BLaER1 treated with 17β-estradiol and CSF1 and Interleukin-3, amounts not matched to agents 10 nM and 100 nM (cell line): ENCODE measurements around the gene BCKDHB.
"Not testable (repeated sequence)": the region's sequence is repeated elsewhere in the genome, so short reads cannot be mapped to it uniquely, and the experiment has no call there.

ENCODE experiments used
- H3K27ac ChIP-seq, 11 experiments: shearing (Covaris generic); formaldehyde crosslinking; 2 replicates each; pipeline ENCODE4 v1.8.1; 2022
- H3K27me3 ChIP-seq, 11 experiments: shearing (Covaris generic); formaldehyde crosslinking; 2 replicates each; pipeline ENCODE4 v1.8.1; 2022
- H3K36me3 ChIP-seq, 11 experiments: shearing (Covaris generic); formaldehyde crosslinking; 2 replicates each; pipeline ENCODE4 v1.8.1; 2022
- H3K4me1 ChIP-seq, 10 experiments: shearing (Covaris generic); formaldehyde crosslinking; 2 replicates each; pipeline ENCODE4 v1.8.1; 2022
- H3K4me2 ChIP-seq, 11 experiments: shearing (Covaris generic); formaldehyde crosslinking; 2 replicates each; pipeline ENCODE4 v1.8.1; 2022
- H3K4me3 ChIP-seq, 10 experiments: shearing (Covaris generic); formaldehyde crosslinking; 2 replicates each; pipeline ENCODE4 v1.8.1; 2022
- H3K9ac ChIP-seq, 11 experiments: shearing (Covaris generic); formaldehyde crosslinking; 2 replicates each; pipeline ENCODE4 v1.8.1; 2022
- H3K9me3 ChIP-seq, 11 experiments: shearing (Covaris generic); formaldehyde crosslinking; replicated peaks in 1 of 11; 2 replicates each; pipeline ENCODE4 v1.8.1; 2022
- H4K20me1 ChIP-seq, 11 experiments: shearing (Covaris generic); formaldehyde crosslinking; 2 replicates each; pipeline ENCODE4 v1.8.1; 2022
- Cebpa-rat ChIP-seq, 11 experiments: shearing (Covaris generic); IDR thresholded peaks; 2 replicates each; pipeline ENCODE4 v1.8.1; 2022

The BCKDHB gene

DNA sequence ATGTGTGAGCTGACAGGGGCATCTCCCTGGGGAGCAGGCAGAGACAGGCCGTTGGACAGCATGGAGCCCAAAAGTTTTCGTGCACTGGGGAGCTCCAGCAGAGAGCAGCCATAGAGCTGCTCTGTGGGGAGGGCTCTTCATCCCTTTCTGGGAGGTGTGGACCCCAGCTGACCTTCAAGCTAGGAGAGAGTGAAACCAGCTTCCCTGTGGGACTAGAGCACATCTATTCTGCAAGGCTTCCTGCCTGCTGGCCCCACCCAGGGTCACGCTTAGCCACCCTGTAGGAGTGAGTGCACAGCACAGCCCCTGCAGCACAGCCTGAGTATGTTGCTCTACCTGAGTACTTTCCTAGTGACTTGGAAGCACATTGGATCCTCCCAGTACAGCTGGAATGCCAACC is 183.3 kb downstream of the BCKDHB start:
- Histone ChIP-seq H3K4me3 (no peak overlapping the region), H3K9ac (no peak overlapping the region), H3K4me2 (no peak overlapping the region), H3K36me3 (no peaks in the 10 kb centered on the region), H4K20me1 (no peaks in the 10 kb centered on the region), H3K9me3 (peaks cover 13 to 27% (median 20%) of the 10 kb centered on the region in 11 experiments), H3K27me3 (no peaks in the 10 kb centered on the region), H3K27ac (no peak overlapping the region), H3K4me1 (no peaks in the 10 kb centered on the region)
- no peak for TF ChIP-seq Cebpa-rat (IDR thresholded peaks at IDR 0.05)

DNA sequence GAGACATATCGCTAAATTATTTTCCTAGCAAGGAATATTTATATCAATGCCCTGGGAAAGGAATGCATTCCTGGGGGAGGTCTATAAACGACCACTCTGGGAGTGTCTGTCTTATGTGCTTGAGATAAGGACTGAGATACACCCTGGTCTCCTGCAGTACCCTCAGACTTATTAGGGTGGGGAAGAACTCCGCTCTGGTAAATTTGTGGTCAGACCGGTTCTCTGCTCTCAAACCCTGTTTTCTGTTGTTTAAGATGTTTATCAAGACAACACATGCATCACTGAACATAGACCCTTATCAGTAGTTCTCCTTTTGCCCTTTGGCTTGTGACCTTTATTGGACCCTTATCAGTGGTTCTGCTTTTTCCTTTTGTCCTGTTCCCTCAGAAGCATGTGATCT is 188.1 kb downstream of the BCKDHB start:
- peaks cover 16 to 38% (median 28%) of the 10 kb centered on the region in 11 experiments for H3K9me3 ChIP-seq
- H3K4me2 ChIP-seq = not testable (repeated sequence)

DNA sequence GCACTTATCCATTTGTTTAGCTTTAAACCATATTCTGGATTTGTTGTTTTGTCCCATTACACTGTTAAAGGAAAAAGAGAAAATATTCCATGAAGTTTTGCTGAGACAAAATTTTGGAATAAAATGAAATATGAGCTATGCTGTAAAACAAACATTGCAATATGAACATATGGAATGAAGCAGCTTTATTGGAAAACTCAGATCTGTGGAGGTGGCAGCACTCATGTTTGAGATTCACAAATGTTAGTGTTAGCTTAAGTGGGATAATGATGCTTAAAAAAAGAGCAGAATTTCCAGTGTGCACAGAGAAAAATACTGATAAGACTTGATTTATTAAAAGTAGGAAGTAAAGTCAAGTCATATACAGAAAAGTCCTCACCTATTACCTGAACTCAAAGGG is 196.2 kb downstream of the BCKDHB start:
- no peak overlapping the region for H3K4me2 ChIP-seq
- TF ChIP-seq Cebpa-rat (IDR thresholded peaks at IDR 0.05) = no peak
- no peaks in the 10 kb centered on the region for H3K27me3 ChIP-seq
- H3K9ac ChIP-seq = no peak overlapping the region
- H4K20me1 ChIP-seq = no peaks in the 10 kb centered on the region
- H3K9me3 ChIP-seq = no peaks in the 10 kb centered on the region
- H3K4me1 ChIP-seq = no peaks in the 10 kb centered on the region
- H3K36me3 ChIP-seq = no peaks in the 10 kb centered on the region
- H3K27ac ChIP-seq = no peak overlapping the region
- no peak overlapping the region for H3K4me3 ChIP-seq

More for the DNA sequence above, 188.1 kb downstream of the BCKDHB start:
- not testable (repeated sequence) for H3K36me3 ChIP-seq, H3K4me3 ChIP-seq, H3K27me3 ChIP-seq, H4K20me1 ChIP-seq, H3K4me1 ChIP-seq, H3K27ac ChIP-seq, H3K9ac ChIP-seq

DNA sequence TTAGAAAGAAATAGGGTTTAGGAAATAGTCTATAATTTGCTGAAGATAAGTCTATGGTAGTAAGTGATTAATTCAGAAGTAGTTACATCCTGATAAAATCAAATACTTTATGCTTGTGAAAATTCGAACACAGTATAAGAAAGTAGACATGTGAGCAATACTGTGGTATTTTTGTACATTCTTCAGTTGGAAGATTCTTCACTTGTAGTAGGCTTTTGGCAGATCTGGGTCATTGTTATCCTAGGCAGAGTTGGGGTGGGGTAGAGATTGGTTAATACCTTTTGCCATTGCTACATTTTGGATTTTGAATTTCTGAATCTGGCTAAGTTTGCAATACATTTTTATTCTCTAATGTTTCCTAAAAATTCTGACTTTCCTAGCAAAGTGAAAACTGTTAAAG is 197.5 kb downstream of the BCKDHB start:
- Histone ChIP-seq H3K4me2 (no peak overlapping the region), H3K9me3 (no peaks in the 10 kb centered on the region), H3K9ac (no peak overlapping the region), H4K20me1 (no peaks in the 10 kb centered on the region), H3K4me1 (no peaks in the 10 kb centered on the region), H3K27ac (no peak overlapping the region), H3K36me3 (no peaks in the 10 kb centered on the region), H3K4me3 (no peak overlapping the region), H3K27me3 (no peaks in the 10 kb centered on the region)
- TF ChIP-seq Cebpa-rat (IDR thresholded peaks at IDR 0.05) = no peak

DNA sequence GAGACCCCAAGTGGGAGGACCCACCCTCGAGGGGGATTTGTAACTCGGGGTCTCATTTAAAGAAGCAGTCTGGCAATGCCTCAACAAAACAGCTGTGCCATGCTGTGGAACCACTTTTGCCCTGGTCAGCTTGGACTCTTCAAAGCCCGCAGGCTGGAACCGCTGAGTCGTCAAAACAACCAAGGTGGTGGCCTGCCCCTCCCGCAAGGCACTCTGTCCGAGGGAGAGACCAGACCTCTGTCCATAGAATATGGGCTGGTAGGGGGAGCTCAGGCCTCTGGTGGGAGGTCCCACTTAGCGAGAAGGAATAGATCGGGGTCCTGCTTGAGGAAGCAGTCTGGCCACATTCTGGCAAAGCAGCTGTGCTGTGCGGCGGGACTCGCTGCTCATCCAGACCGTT is 208.1 kb downstream of the BCKDHB start:
- Histone ChIP-seq H3K27ac (no peak overlapping the region), H4K20me1 (no peaks in the 10 kb centered on the region), H3K9me3 (no peaks in the 10 kb centered on the region), H3K4me1 (no peaks in the 10 kb centered on the region), H3K4me3 (no peak overlapping the region), H3K9ac (no peak overlapping the region), H3K27me3 (no peaks in the 10 kb centered on the region), H3K4me2 (no peak overlapping the region), H3K36me3 (no peaks in the 10 kb centered on the region)
- no peak for TF ChIP-seq Cebpa-rat (IDR thresholded peaks at IDR 0.05)

DNA sequence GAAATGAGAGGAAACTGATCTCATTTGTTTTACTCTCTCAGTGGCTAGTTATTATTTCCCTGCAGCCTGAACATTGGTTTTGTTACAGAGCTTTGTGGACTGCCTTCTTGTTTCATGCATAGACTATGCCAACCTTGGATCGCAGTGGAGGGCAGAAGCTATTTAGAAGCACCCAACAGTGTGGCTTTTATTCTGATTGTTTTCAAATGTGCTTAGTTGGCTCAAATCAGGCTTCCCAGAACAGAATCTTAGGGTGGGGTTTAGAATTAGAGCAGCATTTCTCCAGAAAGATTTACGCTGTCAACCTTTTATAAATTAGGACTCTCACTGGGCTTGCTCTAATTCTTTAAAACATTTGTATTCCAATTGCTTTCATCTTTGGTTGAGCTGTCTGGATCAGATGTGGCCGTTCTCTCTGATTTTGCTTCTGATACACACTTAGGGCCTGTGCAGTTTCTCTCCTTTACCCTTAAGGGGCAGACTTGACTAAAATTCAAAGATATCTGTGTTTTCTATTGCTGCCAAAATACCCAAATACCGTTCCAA is 210.3 kb downstream of the BCKDHB start:
- H3K36me3 ChIP-seq = no peaks in the 10 kb centered on the region
- no peak overlapping the region for H3K27ac ChIP-seq
- no peaks in the 10 kb centered on the region for H3K9me3 ChIP-seq
- no peaks in the 10 kb centered on the region for H3K27me3 ChIP-seq
- no peak overlapping the region for H3K4me3 ChIP-seq
- H3K4me1 ChIP-seq = no peaks in the 10 kb centered on the region
- no peak overlapping the region for H3K4me2 ChIP-seq
- TF ChIP-seq Cebpa-rat (IDR thresholded peaks at IDR 0.05) = no peak
- H4K20me1 ChIP-seq = no peaks in the 10 kb centered on the region
- no peak overlapping the region for H3K9ac ChIP-seq

DNA sequence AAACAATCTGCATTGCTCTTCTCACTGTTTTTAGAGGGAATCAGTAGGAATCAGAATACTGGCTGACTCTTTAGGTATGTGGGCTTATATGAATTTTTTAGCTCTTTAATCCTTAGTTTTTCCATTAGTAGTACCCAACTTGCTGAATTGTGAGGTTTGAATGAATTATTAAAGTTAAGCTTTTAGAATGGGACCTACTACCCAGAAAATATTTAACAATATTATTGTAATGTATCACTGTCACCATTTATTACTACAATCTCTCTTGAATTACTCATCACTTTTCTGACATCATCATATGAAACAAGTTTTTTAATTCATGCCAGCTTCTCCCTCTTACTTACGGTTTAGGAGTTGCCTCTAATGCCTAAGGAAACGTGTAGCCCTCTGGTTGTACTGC is 212.7 kb downstream of the BCKDHB start:
- H3K4me2 ChIP-seq = no peak overlapping the region

DNA sequence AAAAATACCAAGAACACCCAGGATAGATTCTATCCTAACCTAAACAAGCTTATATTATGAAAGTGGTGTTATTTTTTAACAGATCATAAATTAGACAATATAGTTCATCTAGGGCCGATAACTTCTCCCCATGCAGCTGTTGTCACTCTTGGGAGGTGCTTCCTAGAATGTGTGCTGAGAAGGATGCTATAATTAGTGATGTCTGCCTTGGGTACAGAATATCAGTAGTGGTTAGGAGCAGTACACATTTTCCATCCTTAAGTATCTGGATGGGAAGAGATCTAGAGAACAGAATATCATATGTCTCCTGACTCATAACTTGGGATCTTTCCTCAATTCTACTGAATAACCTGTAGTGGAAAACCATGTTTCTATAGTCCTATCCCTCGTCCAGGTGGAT is 214.5 kb downstream of the BCKDHB start:
- H3K9ac ChIP-seq = no peak overlapping the region
- no peak overlapping the region for H3K4me2 ChIP-seq
- no peaks in the 10 kb centered on the region for H3K4me1 ChIP-seq
- H3K27me3 ChIP-seq = no peaks in the 10 kb centered on the region
- no peak overlapping the region for H3K4me3 ChIP-seq
- no peaks in the 10 kb centered on the region for H3K36me3 ChIP-seq
- H4K20me1 ChIP-seq = no peaks in the 10 kb centered on the region
- no peak for TF ChIP-seq Cebpa-rat (IDR thresholded peaks at IDR 0.05)
- H3K27ac ChIP-seq = no peak overlapping the region
- no peaks in the 10 kb centered on the region for H3K9me3 ChIP-seq

More for the DNA sequence above, 212.7 kb downstream of the BCKDHB start:
- H3K27ac ChIP-seq = no peak overlapping the region
- H3K36me3 ChIP-seq = no peaks in the 10 kb centered on the region
- H3K9ac ChIP-seq = no peak overlapping the region
- H3K4me3 ChIP-seq = no peak overlapping the region
- H3K4me1 ChIP-seq = no peaks in the 10 kb centered on the region
- no peak for TF ChIP-seq Cebpa-rat (IDR thresholded peaks at IDR 0.05)
- no peaks in the 10 kb centered on the region for H3K27me3 ChIP-seq
- H3K9me3 ChIP-seq = no peaks in the 10 kb centered on the region
- H4K20me1 ChIP-seq = no peaks in the 10 kb centered on the region

DNA sequence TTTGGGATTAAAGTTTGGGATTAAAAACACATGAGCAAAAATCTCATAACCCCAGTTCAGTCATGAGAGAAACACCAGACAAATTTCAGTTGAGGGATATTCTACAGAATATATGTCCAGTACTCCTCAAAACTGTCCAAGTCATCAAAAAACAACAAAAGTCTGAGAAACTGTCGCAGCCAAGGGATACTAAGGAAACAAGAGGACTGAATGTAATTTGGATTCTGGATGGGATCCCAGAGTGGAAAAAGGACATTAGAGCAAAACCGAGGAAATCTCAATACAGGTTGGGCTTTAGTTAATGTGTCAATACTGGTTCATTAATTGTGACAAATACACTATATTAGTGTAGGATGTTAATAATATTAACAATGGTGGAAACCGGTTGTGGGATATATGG is 219.3 kb downstream of the BCKDHB start:
- H3K27ac ChIP-seq = no peak overlapping the region
- H3K4me1 ChIP-seq = no peaks in the 10 kb centered on the region
- H3K9me3 ChIP-seq = no peaks in the 10 kb centered on the region
- H3K4me3 ChIP-seq = no peak overlapping the region
- TF ChIP-seq Cebpa-rat (IDR thresholded peaks at IDR 0.05) = no peak
- H3K4me2 ChIP-seq = no peak overlapping the region
- no peak overlapping the region for H3K9ac ChIP-seq
- H3K36me3 ChIP-seq = no peaks in the 10 kb centered on the region
- H3K27me3 ChIP-seq = no peaks in the 10 kb centered on the region
- H4K20me1 ChIP-seq = no peaks in the 10 kb centered on the region

DNA sequence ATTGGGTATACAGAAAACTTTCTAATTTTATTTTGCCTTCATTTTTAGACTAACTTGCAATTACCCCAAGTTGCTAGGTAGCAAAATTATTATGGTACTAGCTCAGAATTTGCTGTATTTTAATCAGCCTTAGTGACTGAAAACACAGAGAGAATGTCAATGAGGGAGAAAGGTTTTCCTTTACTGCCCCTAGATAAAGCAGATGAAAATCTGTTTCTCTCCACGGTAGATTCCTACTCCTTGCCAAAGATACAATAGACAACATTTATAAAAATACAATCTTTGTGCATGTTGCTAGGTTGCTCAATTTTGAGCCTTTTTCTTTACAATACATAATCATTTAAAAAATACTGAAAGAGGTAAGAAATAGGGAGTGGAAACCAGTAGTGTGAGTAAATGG is 222.2 kb downstream of the BCKDHB start:
- H3K36me3 ChIP-seq = no peaks in the 10 kb centered on the region
- no peaks in the 10 kb centered on the region for H4K20me1 ChIP-seq
- H3K4me1 ChIP-seq = no peaks in the 10 kb centered on the region
- H3K9ac ChIP-seq = no peak overlapping the region
- H3K27me3 ChIP-seq = no peaks in the 10 kb centered on the region
- H3K4me3 ChIP-seq = no peak overlapping the region
- H3K27ac ChIP-seq = no peak overlapping the region
- H3K9me3 ChIP-seq = no peaks in the 10 kb centered on the region
- no peak overlapping the region for H3K4me2 ChIP-seq
- no peak for TF ChIP-seq Cebpa-rat (IDR thresholded peaks at IDR 0.05)

DNA sequence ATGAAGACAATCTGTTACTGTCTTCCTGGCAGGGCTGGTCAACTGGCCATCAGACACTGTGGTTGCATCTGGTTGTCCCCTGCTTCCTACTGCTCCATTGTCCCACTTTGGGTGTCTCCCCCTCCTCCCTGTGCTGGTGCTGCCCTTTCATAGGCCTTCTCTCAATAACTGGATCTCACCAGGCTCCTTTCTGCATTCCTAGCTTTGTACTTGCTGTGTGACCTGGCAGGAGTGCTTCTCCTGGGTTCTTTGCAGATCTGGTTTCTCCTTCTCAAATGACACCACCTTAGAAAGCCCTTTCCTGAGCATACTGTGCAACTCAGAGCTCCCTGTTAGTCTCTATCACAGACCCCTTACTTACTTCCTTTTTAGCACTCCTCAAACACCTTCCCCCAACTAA is 223.0 kb downstream of the BCKDHB start:
- no peak overlapping the region for H3K27ac ChIP-seq
- no peak for TF ChIP-seq Cebpa-rat (IDR thresholded peaks at IDR 0.05)
- no peak overlapping the region for H3K4me3 ChIP-seq
- H3K27me3 ChIP-seq = no peaks in the 10 kb centered on the region
- no peak overlapping the region for H3K9ac ChIP-seq
- no peaks in the 10 kb centered on the region for H3K9me3 ChIP-seq
- no peaks in the 10 kb centered on the region for H3K36me3 ChIP-seq
- H3K4me2 ChIP-seq = no peak overlapping the region
- H4K20me1 ChIP-seq = no peaks in the 10 kb centered on the region
- H3K4me1 ChIP-seq = no peaks in the 10 kb centered on the region
